Esophagus squamous epithelium (tissue), 5 donors: Measurements from ENCODE around the gene ACMSD. TPM values are rescaled to one million over a fixed set of nuclear protein-coding genes. Genes with fewer than 3 reads are reported as not detected.

ENCODE experiments used
- DNase-seq: peaks from one replicate; lab custom pipeline; 2025; lab: John Stamatoyannopoulos, UW
- H3K27ac ChIP-seq, 4 donors: fragments of 200-600 bp; sonication (generic); one replicate each; pipeline ENCODE4 v1.5.1; 2016 to 2019; ENCODE audit warnings: mild to moderate bottlenecking in 1 of 4
- H3K27me3 ChIP-seq, 4 donors: fragments of 200-600 bp; sonication (generic); 1 replicate in 3 of 4; 2 replicates in 1 of 4; pipeline versions ENCODE4 v1.5.1 to v1.6.0; 2017 to 2021; ENCODE audit warnings: antibody characterized with exemption in 1 of 4
- H3K36me3 ChIP-seq, 3 donors: fragments of 200-600 bp; sonication (generic); one replicate each; pipeline ENCODE4 v1.5.1; 2016 to 2019
- H3K4me1 ChIP-seq, 3 donors: fragments of 200-600 bp; sonication (generic); one replicate each; pipeline ENCODE4 v1.5.1; 2017 to 2019
- H3K4me3 ChIP-seq, 4 donors: fragments of 200-600 bp; sonication (generic); 1 replicate in 3 of 4; 2 replicates in 1 of 4; pipeline ENCODE4 v1.5.1; 2016 to 2019; ENCODE audit warnings: mild to moderate bottlenecking in 2 of 4, moderate library complexity in 1 of 4
- H3K9me3 ChIP-seq, 3 donors: fragments of 200-600 bp; sonication (generic); one replicate each; pipeline ENCODE4 v1.5.1; 2016 to 2019
- POLR2A ChIP-seq, 4 donors: fragments of 450-650 bp; IDR thresholded peaks; one replicate each; pipeline ENCODE4 v1.6.1; 2017; ENCODE audit warnings: antibody characterized with exemption in 4 of 4, mild to moderate bottlenecking in 4 of 4, moderate library complexity in 3 of 4
- WGBS, 2 donors: methylation state at CpG; one replicate each; pipeline ENCODE4 v1.1.5; 2018; 5-methylcytosine and 5-hydroxymethylcytosine counted together
- intact Hi-C: fragments of 100-400 bp; cut with DNase I; formaldehyde crosslinking; loops from one replicate; pipeline ENCODE4 v1.15.0; 2022
- total RNA-seq, 4 donors: library from RNA; depleted of rRNA; stranded (reverse); fragments of >200 nt; gene quantifications; one replicate each; pipeline ENCODE4 v1.1.0, GENCODE V29; 2016
- TF ChIP-seq, protein P1 (sequence below), 6 experiments: fragments of 450-650 bp in 4 of 6; fragments of 200-600 bp in 2 of 6; sonication (generic) in 2 of 6; IDR thresholded peaks; one replicate each; pipeline ENCODE4 v1.5.1; 2016 to 2019; ENCODE audit warnings: antibody characterized with exemption in 6 of 6, mild to moderate bottlenecking in 4 of 6, moderate library complexity in 4 of 6
- donor health status: DM: yes; HTN: yes; CAD: no.

Gene ACMSD
- total RNA-seq, 4 donors from 2014 or later = not detected

DNA sequence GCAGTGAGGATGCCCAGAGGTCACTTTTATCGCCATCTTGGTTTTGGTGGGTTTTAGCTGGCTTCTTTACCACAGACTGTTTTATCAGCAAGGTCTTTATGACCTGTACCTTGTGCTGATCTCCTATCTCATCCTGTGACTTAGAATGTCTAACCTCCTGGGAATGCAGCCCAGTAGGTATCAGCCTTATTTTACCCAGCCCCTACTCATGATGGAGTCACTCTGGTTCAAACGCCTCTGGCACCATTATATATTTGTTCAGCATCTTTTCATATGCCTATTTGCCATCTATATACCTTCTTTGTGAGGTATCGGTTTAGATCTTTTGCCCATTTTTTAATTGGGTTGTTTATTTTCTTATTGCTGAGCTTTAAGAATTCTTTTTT is 73.0 kb downstream of the ACMSD start:
- no peaks in the 10 kb centered on the region for H3K4me1 ChIP-seq
- TF ChIP-seq POLR2A (IDR thresholded peaks at IDR 0.05) = no peak
- TF ChIP-seq, protein P1, sequence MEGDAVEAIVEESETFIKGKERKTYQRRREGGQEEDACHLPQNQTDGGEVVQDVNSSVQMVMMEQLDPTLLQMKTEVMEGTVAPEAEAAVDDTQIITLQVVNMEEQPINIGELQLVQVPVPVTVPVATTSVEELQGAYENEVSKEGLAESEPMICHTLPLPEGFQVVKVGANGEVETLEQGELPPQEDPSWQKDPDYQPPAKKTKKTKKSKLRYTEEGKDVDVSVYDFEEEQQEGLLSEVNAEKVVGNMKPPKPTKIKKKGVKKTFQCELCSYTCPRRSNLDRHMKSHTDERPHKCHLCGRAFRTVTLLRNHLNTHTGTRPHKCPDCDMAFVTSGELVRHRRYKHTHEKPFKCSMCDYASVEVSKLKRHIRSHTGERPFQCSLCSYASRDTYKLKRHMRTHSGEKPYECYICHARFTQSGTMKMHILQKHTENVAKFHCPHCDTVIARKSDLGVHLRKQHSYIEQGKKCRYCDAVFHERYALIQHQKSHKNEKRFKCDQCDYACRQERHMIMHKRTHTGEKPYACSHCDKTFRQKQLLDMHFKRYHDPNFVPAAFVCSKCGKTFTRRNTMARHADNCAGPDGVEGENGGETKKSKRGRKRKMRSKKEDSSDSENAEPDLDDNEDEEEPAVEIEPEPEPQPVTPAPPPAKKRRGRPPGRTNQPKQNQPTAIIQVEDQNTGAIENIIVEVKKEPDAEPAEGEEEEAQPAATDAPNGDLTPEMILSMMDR (IDR thresholded peaks at IDR 0.05) = no peak
- no peaks in the 10 kb centered on the region for H3K36me3 ChIP-seq
- no peaks in the 10 kb centered on the region for H3K27me3 ChIP-seq
- DNase-seq = no peak
- intact Hi-C loops = no loop called here
- H3K4me3 ChIP-seq = no peak overlapping the region
- H3K27ac ChIP-seq = no peak overlapping the region
- WGBS, 2 donors = 79 to 84% methylated on average over 3 of the region's 3 CpGs
- no peaks in the 10 kb centered on the region for H3K9me3 ChIP-seq

DNA sequence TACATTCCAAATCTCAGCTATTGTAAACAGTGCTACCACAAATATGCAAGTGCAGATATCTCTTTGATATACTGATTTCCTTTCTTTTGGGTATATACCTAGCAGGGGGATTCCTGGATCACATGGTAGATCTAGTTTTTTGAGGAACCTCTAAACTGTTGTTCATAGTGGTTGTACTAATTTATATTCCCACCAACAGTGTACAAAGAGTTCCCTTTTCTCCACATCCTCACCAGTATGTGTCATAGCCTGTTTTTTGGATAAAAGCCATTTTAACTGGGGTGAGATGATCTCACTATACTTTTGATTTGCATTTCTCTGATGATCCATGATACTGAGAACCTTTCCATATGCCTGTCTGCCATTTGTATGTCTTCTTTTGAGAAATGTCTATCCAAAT is 73.9 kb downstream of the ACMSD start:
- H3K36me3 ChIP-seq = no peaks in the 10 kb centered on the region

DNA sequence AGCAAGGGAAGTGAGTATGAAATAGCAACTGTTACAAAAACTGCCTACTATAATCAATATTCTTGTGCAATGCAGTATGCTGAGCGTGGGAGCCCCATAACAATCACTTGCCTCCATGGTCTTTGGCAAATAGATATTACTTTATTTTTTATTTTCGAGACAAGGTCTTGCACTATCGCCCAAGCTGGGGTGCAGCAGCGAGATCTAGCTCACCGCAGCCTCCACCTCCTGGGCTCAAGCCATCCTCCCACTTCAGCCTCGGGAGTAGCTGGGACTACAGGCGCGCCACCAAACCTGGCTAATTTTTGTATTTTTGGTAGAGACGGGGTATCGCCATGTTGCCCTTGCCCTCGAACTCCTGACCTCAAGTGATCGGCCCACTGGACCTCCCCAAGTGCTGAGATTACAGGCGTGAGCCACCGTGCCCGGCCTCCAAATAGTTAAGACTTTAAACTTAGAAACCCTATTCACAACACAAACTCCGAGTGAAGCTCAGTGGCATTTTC is 79.0 kb downstream of the ACMSD start:
- intact Hi-C loops = no loop called here
- no peak for DNase-seq
- Histone ChIP-seq H3K27ac (peak overlapping the region; percentile 97 to 99 (median 98)), H3K9me3 (no peaks in the 10 kb centered on the region), H3K4me3 (peak overlapping the region; percentile 81 to 96 (median 95)), H3K36me3 (no peaks in the 10 kb centered on the region), H3K27me3 (no peaks in the 10 kb centered on the region), H3K4me1 (peaks cover 11 to 39% (median 21%) of the 10 kb centered on the region in 3 donors)
- 45 to 46% methylated on average over 11 to 14 of the region's 16 CpGs for WGBS, 2 donors
- TF ChIP-seq POLR2A (IDR thresholded peaks at IDR 0.05) = no peak
- TF ChIP-seq, protein P1 (IDR thresholded peaks at IDR 0.05) = no peak

More for the DNA sequence above, 73.9 kb downstream of the ACMSD start:
- intact Hi-C loops = no loop called here
- Histone ChIP-seq H3K9me3 (no peaks in the 10 kb centered on the region), H3K27me3 (no peaks in the 10 kb centered on the region), H3K27ac (no peak overlapping the region), H3K4me3 (no peak overlapping the region), H3K4me1 (peaks cover 0 to 4% (median 2%) of the 10 kb centered on the region in 3 donors)
- TF ChIP-seq, protein P1 (IDR thresholded peaks at IDR 0.05) = no peak
- no peak for TF ChIP-seq POLR2A (IDR thresholded peaks at IDR 0.05)
- no peak for DNase-seq

DNA sequence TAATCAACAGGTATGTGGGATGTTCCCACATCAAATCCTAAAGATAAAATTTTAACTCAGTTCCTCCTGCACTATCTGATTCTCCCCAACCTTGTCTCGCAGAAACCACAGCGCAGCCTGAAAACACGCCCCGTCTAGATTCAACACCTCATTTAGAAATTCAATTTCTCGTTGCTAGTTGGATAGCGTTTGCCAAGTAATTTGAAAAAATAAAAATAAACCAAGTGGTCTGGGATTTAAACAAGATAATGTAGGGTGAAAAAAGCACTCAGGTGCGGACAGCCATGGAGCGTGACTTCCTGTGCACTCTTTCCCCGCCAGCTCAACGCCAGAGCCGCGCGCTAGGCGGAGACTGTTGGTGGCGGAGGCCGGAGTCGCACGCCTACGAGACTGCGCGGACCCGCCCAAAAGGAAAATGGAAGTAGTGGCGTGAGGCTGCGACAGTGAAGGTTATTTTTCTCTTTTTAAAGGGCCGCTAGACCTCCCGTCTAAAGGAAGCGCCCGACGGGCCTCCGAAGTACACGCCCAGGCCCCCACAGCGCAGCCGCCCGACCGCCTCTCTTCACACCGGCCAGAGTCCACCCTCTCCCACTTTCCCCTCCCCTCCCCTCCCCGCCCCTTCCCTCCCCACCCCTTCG is 79.6 kb downstream of the ACMSD start:
- 1 to 2% methylated on average over 30 to 36 of the region's 38 CpGs for WGBS, 2 donors
- intact Hi-C loops = no loop called here
- peak; percentile 90 for DNase-seq

More for the DNA sequence above, 79.6 kb downstream of the ACMSD start:
- peak overlapping the region; percentile 81 to 96 (median 95) for H3K4me3 ChIP-seq
- peaks cover 11 to 45% (median 26%) of the 10 kb centered on the region in 3 donors for H3K4me1 ChIP-seq
- peak in 2 of 4 donors; percentile 76 to 82 for TF ChIP-seq POLR2A (IDR thresholded peaks at IDR 0.05)
- TF ChIP-seq, protein P1 (IDR thresholded peaks at IDR 0.05) = peak in 4 of 6 experiments; percentile 26 to 55 (median 42)
- H3K9me3 ChIP-seq = no peaks in the 10 kb centered on the region
- no peaks in the 10 kb centered on the region for H3K27me3 ChIP-seq
- H3K27ac ChIP-seq = peak overlapping the region; percentile 97 to 99 (median 98)
- no peaks in the 10 kb centered on the region for H3K36me3 ChIP-seq
